ENCODE results near the gene TATDN3. TPM values are rescaled to one million over a fixed set of nuclear protein-coding genes. Genes with fewer than 3 reads are reported as not detected.

Gene TATDN3
- total RNA-seq, 1 experiment from 2014 or later: 13.8 TPM

GRCh38 chr1:212856755-212857154, 65.1 kb downstream of the TATDN3 start:
- Histone ChIP-seq H2AFZ (ENCODE audit: low read length) (no peak overlapping the region), H3K23me2 (ENCODE audit: insufficient read length, low read depth, low read length, poor library complexity, severe bottlenecking) (peaks cover 9% of the 10 kb centered on the region), H3T11ph (ENCODE audit: low read length) (no peak overlapping the region), H3K27me3 (ENCODE audit: insufficient read depth, low read length) (no peaks in the 10 kb centered on the region), H3K23ac (ENCODE audit: insufficient read length, low read depth, low read length) (no peak overlapping the region), H3K4me2 (ENCODE audit: insufficient read depth, insufficient read length, low read length) (peak overlapping the region; percentile 91), H3K4me1 (ENCODE audit: insufficient read depth, low read length) (peaks cover 4% of the 10 kb centered on the region; the same call in 1 of the 2 replicates), H2BK12ac (ENCODE audit: insufficient read length, low read depth, low read length) (no peak overlapping the region), H3K18ac (ENCODE audit: insufficient read length, low read depth, low read length) (no peak overlapping the region), H2BK5ac (ENCODE audit: insufficient read length, low read length) (no peak overlapping the region), H3K27ac (ENCODE audit: insufficient read length, low read depth, low read length) (no peak overlapping the region), H4K8ac (replicated peaks; ENCODE audit: insufficient read length, low read depth, low read length) (no peak overlapping the region), H4K91ac (ENCODE audit: insufficient read length, low read depth, low read length) (no peak overlapping the region), H3K14ac (ENCODE audit: insufficient read depth, low read length) (no peak overlapping the region; the same call in 1 of the 2 replicates), H3K56ac (ENCODE audit: insufficient read length, low read depth, low read length) (no peak overlapping the region), H4K5ac (ENCODE audit: insufficient read length, low read depth, low read length) (no peak overlapping the region), H4K20me1 (ENCODE audit: control insufficient read depth, insufficient read depth, insufficient read length) (peaks cover 3% of the 10 kb centered on the region), H3K9ac (ENCODE audit: extremely low read depth, insufficient read length, low read length) (no peak overlapping the region), H3K79me1 (ENCODE audit: insufficient read depth, low read depth, low read length, poor library complexity, severe bottlenecking) (no peaks in the 10 kb centered on the region), H3K79me2 (ENCODE audit: insufficient read depth, low read length) (peaks cover 30% of the 10 kb centered on the region), H2BK15ac (ENCODE audit: low read depth, low read length) (no peak overlapping the region), H3K4ac (ENCODE audit: low read depth, low read length) (no peak overlapping the region), H2BK120ac (ENCODE audit: low read depth, low read length, poor library complexity, severe bottlenecking) (no peak overlapping the region), H3K9me3 (ENCODE audit: control insufficient read depth, low read depth, low read length) (no peaks in the 10 kb centered on the region), H2AK5ac (ENCODE audit: insufficient read length, low read length) (no peak overlapping the region), H2BK20ac (ENCODE audit: low read depth, low read length, poor library complexity, severe bottlenecking) (no peak overlapping the region)
- Mint-ChIP-seq H3K27ac (peak overlapping the region; percentile 21 to 63 (median 55); a peak in 3 of 7 replicates), H3K27me3 (ENCODE audit: low read depth) (peaks cover 13% of the 10 kb centered on the region), H3K9me3 (peaks cover 2 to 10% of the 10 kb centered on the region in 2 experiments; a peak in 4 of 5 replicates), H3K36me3 (ENCODE audit: insufficient read depth in 1 of 3, low read depth in 3 of 3) (peaks cover 22 to 26% (median 26%) of the 10 kb centered on the region in 3 experiments), H3K4me3 (no peak overlapping the region), H3K4me1 (peaks cover 27 to 39% of the 10 kb centered on the region in 2 experiments)
- no peak for TF ChIP-seq CTCF (conservative IDR thresholded peaks at IDR 0.05)
- no CpG with 5 or more reads among the region's 16 CpGs for WGBS (ENCODE audit: extremely low coverage, insufficient read length, low lambda C conversion rate)
- no peak for DNase-seq
